Neural progenitor cell (in vitro differentiated cells): ENCODE measurements around the gene CELA1.

Experiments used
- EZH2phosphoT487 ChIP-seq: fragments of 200-600 bp; sonication (generic); IDR thresholded peaks from 2 replicates; pipeline ENCODE4 v1.6.1; 2017; ENCODE audit warnings: antibody characterized with exemption
- TF ChIP-seq, protein P1 (sequence below): fragments of 200-600 bp; sonication (generic); IDR thresholded peaks from 2 replicates; pipeline ENCODE4 v1.5.1; 2017; ENCODE audit warnings: antibody characterized with exemption, mild to moderate bottlenecking

DNA sequence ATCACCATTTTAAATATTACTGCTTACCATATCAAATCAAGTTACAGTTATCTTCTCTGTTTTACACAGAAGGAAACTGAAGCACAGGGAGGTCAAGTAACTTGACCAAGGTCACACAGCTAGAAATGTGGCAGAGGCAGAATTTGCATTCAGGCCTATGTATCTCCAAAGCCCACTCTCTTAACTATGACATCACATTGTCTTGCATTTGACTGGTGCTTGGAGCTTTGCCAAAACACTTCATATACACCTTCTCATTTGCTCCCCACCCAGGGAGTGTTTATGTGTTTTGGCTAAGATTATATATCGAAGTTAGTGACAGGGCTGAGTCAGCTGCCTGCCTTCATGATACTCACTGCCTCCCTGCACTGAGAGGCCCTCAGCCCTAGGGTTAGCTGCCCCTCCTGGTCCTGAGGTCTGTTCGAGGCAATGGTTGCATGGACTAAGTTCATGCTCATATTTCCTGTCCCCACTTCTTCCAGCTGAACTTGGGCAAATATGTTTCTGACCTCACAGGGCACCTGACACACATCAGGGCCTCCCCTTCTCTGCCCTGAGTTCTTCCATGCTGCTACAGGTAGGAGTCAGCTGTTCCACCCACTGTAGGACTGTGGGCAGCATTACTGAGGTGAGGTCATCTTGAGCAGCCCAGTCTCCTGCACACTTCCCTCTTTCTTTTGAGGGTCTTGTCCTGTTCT is 43.0 kb upstream of the CELA1 start:
- TF ChIP-seq EZH2phosphoT487, result no peak
- TF ChIP-seq, protein P1, sequence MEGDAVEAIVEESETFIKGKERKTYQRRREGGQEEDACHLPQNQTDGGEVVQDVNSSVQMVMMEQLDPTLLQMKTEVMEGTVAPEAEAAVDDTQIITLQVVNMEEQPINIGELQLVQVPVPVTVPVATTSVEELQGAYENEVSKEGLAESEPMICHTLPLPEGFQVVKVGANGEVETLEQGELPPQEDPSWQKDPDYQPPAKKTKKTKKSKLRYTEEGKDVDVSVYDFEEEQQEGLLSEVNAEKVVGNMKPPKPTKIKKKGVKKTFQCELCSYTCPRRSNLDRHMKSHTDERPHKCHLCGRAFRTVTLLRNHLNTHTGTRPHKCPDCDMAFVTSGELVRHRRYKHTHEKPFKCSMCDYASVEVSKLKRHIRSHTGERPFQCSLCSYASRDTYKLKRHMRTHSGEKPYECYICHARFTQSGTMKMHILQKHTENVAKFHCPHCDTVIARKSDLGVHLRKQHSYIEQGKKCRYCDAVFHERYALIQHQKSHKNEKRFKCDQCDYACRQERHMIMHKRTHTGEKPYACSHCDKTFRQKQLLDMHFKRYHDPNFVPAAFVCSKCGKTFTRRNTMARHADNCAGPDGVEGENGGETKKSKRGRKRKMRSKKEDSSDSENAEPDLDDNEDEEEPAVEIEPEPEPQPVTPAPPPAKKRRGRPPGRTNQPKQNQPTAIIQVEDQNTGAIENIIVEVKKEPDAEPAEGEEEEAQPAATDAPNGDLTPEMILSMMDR, result no peak
